Heart left ventricle (tissue), 16 donors: ENCODE results near the gene INSYN1. TPM values are rescaled to one million over a fixed set of nuclear protein-coding genes. Genes with fewer than 3 reads are reported as not detected.
"Not testable (repeated sequence)": the region's sequence is repeated elsewhere in the genome, so short reads cannot be mapped to it uniquely, and the experiment has no call there.

Experiments used
- ATAC-seq, 4 donors: fragments of 200-7000 bp; cut with Tn5 transposase; one replicate each; pipeline ENCODE4 v1.9.1; 2020 to 2022; ENCODE audit warnings: moderate library complexity in 4 of 4, mild to moderate bottlenecking in 3 of 4, moderate number of reproducible peaks in 1 of 4
- DNase-seq, 5 donors: peaks; one replicate each; pipeline ENCODE4 v3.0.0-alpha.2; 2020
- H3K27ac ChIP-seq, 12 donors: fragments of 200-600 bp; sonication (generic) in 4 of 12; one replicate each; pipeline versions ENCODE4 v1.5.0 to v1.8.0; 2016 to 2022; ENCODE audit warnings: mild to moderate bottlenecking in 2 of 12
- H3K27me3 ChIP-seq, 9 donors: fragments of 200-600 bp; sonication (generic) in 2 of 9; one replicate each; pipeline versions ENCODE4 v1.5.1 to v1.8.0; 2016 to 2022; ENCODE audit warnings: mild to moderate bottlenecking in 3 of 9
- H3K36me3 ChIP-seq, 9 donors: fragments of 200-600 bp; sonication (generic) in 2 of 9; one replicate each; pipeline versions ENCODE4 v1.5.0 to v1.8.0; 2018 to 2022; ENCODE audit warnings: mild to moderate bottlenecking in 2 of 9
- H3K4me1 ChIP-seq, 12 donors: fragments of 200-600 bp; sonication (generic) in 4 of 12; one replicate each; pipeline versions ENCODE4 v1.5.0 to v1.8.0; 2016 to 2022; ENCODE audit warnings: mild to moderate bottlenecking in 3 of 12
- H3K4me3 ChIP-seq, 12 donors: fragments of 200-600 bp; sonication (generic) in 4 of 12; one replicate each; pipeline versions ENCODE4 v1.5.0 to v1.8.0; 2017 to 2022; ENCODE audit warnings: mild to moderate bottlenecking in 9 of 12, moderate library complexity in 4 of 12
- H3K9me3 ChIP-seq, 12 donors: fragments of 200-600 bp; sonication (generic) in 4 of 12; one replicate each; pipeline versions ENCODE4 v1.5.0 to v1.8.0; 2016 to 2022; ENCODE audit warnings: mild to moderate bottlenecking in 1 of 12
- POLR2A ChIP-seq, 2 donors: fragments of 450-650 bp; IDR thresholded peaks; one replicate each; pipeline ENCODE4 v1.6.1; 2017; ENCODE audit warnings: antibody characterized with exemption in 2 of 2, mild to moderate bottlenecking in 2 of 2, moderate library complexity in 2 of 2
- WGBS, 4 donors: extraction: QIAGEN DNeasy Blood & Tissue Kit in 2 of 4; methylation state at CpG; one replicate each; pipeline versions ENCODE4 v1.1.5 to v1.1.7; 2013 to 2018; 5-methylcytosine and 5-hydroxymethylcytosine counted together
- intact Hi-C, 10 donors: fragments of 100-400 bp; cut with DNase I; formaldehyde crosslinking; loops; one replicate each; pipeline versions ENCODE4 v1.11.1 to v1.14.2; 2022
- polyA plus RNA-seq, 2 donors: library from polyadenylated mRNA; stranded (reverse); fragments of 200-250 nt; gene quantifications; one replicate each; pipeline ENCODE4 v1.2.3, GENCODE V29; 2013
- total RNA-seq, 9 donors: library from RNA; depleted of rRNA in 2 of 9; stranded (reverse); fragments of >200 nt in 2 of 9; fragmentation: NEBNext Ultra II Directional in 3 of 9; extraction: Animal tissue kit (Norgen Biotek cat#: 25700) in 3 of 9; gene quantifications; one replicate each; pipeline versions ENCODE4 v1.1.0 to v1.2.4, GENCODE V29; 2016 to 2023
- TF ChIP-seq, protein P1 (sequence below), 12 donors: fragments of 200-600 bp; sonication (generic) in 4 of 12; IDR thresholded peaks; one replicate each; pipeline versions ENCODE4 v1.5.0 to v1.8.0; 2018 to 2022; ENCODE audit warnings: antibody characterized with exemption in 12 of 12, mild to moderate bottlenecking in 5 of 12
- donor health status: ischemic (EF 13 %, LVEDD 7.1; RV severe dilation, severe dysfunction).
- donor health status: healthy with polysubstance abuse.
- donor health status: DM: no; HTN: yes; CAD: no.
- donor health status: DM: no; HTN: no; CAD: no.
- donor health status: ischemic (EF 25% LVEDD 6.9; RV normal size, moderate dysfunction).
- donor health status: ischemic (EF 25% LVEDD 5.7; RV mildly dilated, moderate dysfunction).
- donor health status: healthy.
- donor health status: DM: yes; HTN: yes; CAD: no.
- donor health status: ischemic (EF 35%, LVEDD 5.7; RV mildly dilated, moderate dysfunction).
- donor health status: nonischemic (EF 11% LVEDD 7.7; RV severe dilation, severe dysfunction).
- donor health status: DM: yes; HTN: yes; CAD: no.
- donor health status: PGD.
- donor health status: ischemic (EF 29% LVEDD 5.4; RV normal size, mild dysfunction).
- donor health status: nonischemic (EF 23%, LVEDD 6.1; RV moderate dilation, normal function).

Gene INSYN1
- total and polyA plus RNA-seq, 11 donors = 51.5 to 182 (median 107) TPM

DNA sequence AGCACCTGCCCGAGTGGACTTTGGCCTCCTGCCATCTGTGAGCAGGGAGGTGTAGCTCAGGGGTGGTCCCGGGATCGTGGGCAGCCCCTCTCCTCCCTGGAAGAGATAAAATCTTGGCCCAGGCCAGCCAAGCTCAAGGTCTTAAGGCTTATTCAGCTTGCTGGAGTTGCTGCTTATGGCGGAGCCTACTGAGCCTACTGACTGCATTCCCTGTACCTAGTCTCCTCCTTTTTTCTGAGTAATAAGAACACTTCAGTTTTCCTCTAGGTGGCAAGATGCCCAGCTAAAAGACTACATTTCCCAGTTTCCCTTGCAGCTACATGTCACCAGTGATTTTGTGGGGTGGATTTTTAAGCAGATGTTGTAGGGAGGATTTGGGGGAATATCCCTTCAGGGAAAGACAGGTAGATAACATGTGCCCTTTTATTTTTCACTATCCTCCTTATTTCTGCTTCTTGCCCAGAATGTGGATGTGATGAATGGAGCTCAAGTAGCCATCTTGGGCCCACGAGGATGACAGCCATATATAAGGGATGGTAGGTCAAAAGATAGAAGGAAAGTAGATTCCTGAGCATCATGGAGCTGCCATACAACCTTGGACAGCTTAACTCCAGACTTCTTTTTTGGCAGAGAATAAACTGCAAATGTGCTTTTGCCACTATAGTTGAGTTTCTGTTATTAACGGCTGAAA, 41.4 kb upstream of the INSYN1 start:
- Histone ChIP-seq H3K4me3 (no peak overlapping the region), H3K27ac (no peak overlapping the region), H3K4me1 (peaks cover 0 to 23% (median 2%) of the 10 kb centered on the region in 12 donors), H3K36me3 (no peaks in the 10 kb centered on the region), H3K27me3 (no peaks in the 10 kb centered on the region), H3K9me3 (no peaks in the 10 kb centered on the region)
- TF ChIP-seq POLR2A (IDR thresholded peaks at IDR 0.05) = no peak
- TF ChIP-seq, protein P1, sequence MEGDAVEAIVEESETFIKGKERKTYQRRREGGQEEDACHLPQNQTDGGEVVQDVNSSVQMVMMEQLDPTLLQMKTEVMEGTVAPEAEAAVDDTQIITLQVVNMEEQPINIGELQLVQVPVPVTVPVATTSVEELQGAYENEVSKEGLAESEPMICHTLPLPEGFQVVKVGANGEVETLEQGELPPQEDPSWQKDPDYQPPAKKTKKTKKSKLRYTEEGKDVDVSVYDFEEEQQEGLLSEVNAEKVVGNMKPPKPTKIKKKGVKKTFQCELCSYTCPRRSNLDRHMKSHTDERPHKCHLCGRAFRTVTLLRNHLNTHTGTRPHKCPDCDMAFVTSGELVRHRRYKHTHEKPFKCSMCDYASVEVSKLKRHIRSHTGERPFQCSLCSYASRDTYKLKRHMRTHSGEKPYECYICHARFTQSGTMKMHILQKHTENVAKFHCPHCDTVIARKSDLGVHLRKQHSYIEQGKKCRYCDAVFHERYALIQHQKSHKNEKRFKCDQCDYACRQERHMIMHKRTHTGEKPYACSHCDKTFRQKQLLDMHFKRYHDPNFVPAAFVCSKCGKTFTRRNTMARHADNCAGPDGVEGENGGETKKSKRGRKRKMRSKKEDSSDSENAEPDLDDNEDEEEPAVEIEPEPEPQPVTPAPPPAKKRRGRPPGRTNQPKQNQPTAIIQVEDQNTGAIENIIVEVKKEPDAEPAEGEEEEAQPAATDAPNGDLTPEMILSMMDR (IDR thresholded peaks at IDR 0.05) = no peak
- intact Hi-C loops = loop anchor here in 3 of 10 donors (5.0 to 10.0 kb wide), 2 partner anchors 72 to 80 kb away; no protein-coding TSS in a partner anchor
- ATAC-seq (no peak), DNase-seq (no peak)
- WGBS, 4 donors = 75 to 78% (median 77%) methylated on average over 6 of the region's 6 CpGs

DNA sequence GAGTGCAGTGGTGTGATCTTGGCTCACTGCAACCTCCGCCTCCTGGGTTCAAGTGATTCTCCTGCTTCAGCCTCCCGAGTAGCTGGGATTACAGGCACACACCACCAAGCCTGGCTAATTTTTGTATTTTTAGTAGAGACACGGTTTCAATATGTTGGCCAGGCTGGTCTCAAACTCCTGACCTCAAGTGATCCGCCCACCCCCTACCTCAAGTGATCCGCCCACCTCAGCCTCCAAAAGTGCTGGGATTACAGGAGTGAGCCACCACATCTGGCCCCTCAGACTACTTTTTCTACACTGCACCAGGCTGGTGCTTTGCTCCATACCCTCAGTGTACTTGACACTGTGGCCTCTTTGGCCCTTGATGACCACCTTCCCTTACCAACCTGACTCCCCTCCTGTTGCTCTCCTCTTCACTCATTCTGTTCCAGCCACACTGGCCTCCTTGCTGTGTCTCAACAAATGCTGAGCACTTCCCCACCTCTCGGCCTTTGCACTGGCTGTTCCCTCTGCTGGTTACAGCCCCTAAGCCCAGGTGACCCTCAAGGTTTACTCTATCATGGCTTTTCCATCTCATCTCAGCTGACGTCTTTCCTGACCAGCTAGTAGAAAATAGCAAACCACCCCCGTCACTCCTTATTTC, 39.9 kb upstream of the INSYN1 start:
- TF ChIP-seq, protein P1 (IDR thresholded peaks at IDR 0.05) = peak in 1 of 12 donors; percentile 0
- WGBS, 4 donors = 85 to 93% (median 91%) methylated on average over 8 of the region's 8 CpGs

DNA sequence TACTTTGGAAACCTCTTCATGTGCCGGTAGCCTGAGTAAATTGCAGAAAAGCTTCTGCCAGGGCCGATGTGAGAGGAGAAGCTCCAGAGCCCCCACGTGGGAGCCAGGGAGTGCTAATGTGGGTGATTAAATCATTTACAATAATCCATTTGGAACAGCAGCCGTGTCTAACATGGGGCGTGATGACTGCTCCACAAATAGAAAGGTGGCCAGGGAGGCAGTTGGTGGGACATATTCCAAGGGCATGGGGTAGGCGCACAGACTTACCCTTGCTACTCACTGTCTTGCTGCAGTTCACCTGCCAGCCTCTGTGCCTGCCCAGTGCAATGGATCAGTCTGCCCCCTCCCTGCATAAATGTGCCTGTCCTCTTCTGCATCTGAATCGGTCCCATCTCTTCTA, 39.3 kb upstream of the INSYN1 start:
- intact Hi-C loops = loop anchor here in 2 of 10 donors (10.0 kb wide), 1 partner anchor 78 kb away; no protein-coding TSS in a partner anchor
- peak; percentile 52 to 90 (median 80) for ATAC-seq

More for the DNA sequence above, 39.9 kb upstream of the INSYN1 start:
- H3K27ac ChIP-seq = peak overlapping the region in 3 of 12 donors; percentile 37 to 63 (median 58)
- not testable (repeated sequence) for H3K27me3 ChIP-seq, ATAC-seq, H3K4me3 ChIP-seq, DNase-seq, H3K9me3 ChIP-seq, H3K36me3 ChIP-seq
- H3K4me1 ChIP-seq = peaks cover 0 to 16% (median 0%) of the 10 kb centered on the region in 12 donors
- intact Hi-C loops = loop anchor here in 2 of 10 donors (10.0 kb wide), 1 partner anchor 78 kb away; no protein-coding TSS in a partner anchor

More for the DNA sequence above, 39.3 kb upstream of the INSYN1 start:
- no peak overlapping the region for H3K4me3 ChIP-seq
- H3K9me3 ChIP-seq = no peaks in the 10 kb centered on the region
- peaks cover 0 to 16% (median 0%) of the 10 kb centered on the region in 12 donors for H3K4me1 ChIP-seq
- TF ChIP-seq, protein P1 (IDR thresholded peaks at IDR 0.05) = peak in 2 of 12 donors; percentile 6 to 10
- no peak for TF ChIP-seq POLR2A (IDR thresholded peaks at IDR 0.05)
- WGBS, 4 donors = 40 to 46% (median 44%) methylated on average over 7 of the region's 7 CpGs
- peak overlapping the region in 7 of 12 donors; percentile 34 to 71 (median 52) for H3K27ac ChIP-seq
- peak in 3 of 5 donors; percentile 29 to 80 (median 78) for DNase-seq
- no peaks in the 10 kb centered on the region for H3K36me3 ChIP-seq
- no peaks in the 10 kb centered on the region for H3K27me3 ChIP-seq
